SK-N-SH treated with all-trans-retinoic acid at 6 μM for 48 hours (cell line): ENCODE data around the gene TAGLN2.
A peak's percentile ranks its signal among the peaks of the same experiment; 100 is the strongest.

Experiments used
- ATAC-seq: fragments of 200-7000 bp; cut with Tn5 transposase; 3 replicates; pipeline ENCODE4 v1.9.1; 2020; ENCODE audit warnings: mild to moderate bottlenecking, moderate library complexity
- ARNTL ChIP-seq: fragments of 450-650 bp; formaldehyde crosslinking; IDR thresholded peaks from 2 replicates; pipeline ENCODE4 v1.5.0; 2020; ENCODE audit warnings: low read depth, mild to moderate bottlenecking, moderate library complexity, borderline replicate concordance
- BACH2 ChIP-seq: fragments of 250-450 bp; sonication (Bioruptor Pico); IDR thresholded peaks from 2 replicates; pipeline ENCODE4 v1.9.0; 2021; ENCODE audit warnings: mild to moderate bottlenecking, borderline replicate concordance
- CSDC2 ChIP-seq: fragments of 250-450 bp; sonication (Bioruptor Pico); IDR thresholded peaks from 2 replicates; pipeline ENCODE4 v1.5.0; 2020; ENCODE audit warnings: mild to moderate bottlenecking, moderate library complexity
- ESRRG ChIP-seq: fragments of 250-450 bp; sonication (Bioruptor Pico); IDR thresholded peaks from 2 replicates; pipeline ENCODE4 v1.6.1; 2021; ENCODE audit warnings: mild to moderate bottlenecking
- GLIS3 ChIP-seq: fragments of 250-450 bp; sonication (Bioruptor Pico); IDR thresholded peaks from 2 replicates; pipeline ENCODE4 v1.5.0; 2020; ENCODE audit warnings: mild to moderate bottlenecking, moderate library complexity
- ISL1 ChIP-seq: fragments of 250-450 bp; sonication (Bioruptor Pico); IDR thresholded peaks from 2 replicates; pipeline ENCODE4 v2.1.2; 2022; ENCODE audit warnings: mild to moderate bottlenecking, moderate library complexity
- OSR1 ChIP-seq: fragments of 250-450 bp; sonication (Bioruptor Pico); IDR thresholded peaks from 2 replicates; pipeline ENCODE4 v1.8.0; 2022; ENCODE audit warnings: moderate library complexity, mild to moderate bottlenecking, inconsistent platforms
- PATZ1 ChIP-seq: fragments of 250-450 bp; sonication (Bioruptor Pico); IDR thresholded peaks from 2 replicates; pipeline ENCODE4 v1.8.0; 2020; ENCODE audit warnings: mild to moderate bottlenecking, moderate library complexity, borderline replicate concordance
- PPARA ChIP-seq: fragments of 250-450 bp; sonication (Bioruptor Pico); IDR thresholded peaks from 2 replicates; pipeline ENCODE4 v1.5.0; 2020; ENCODE audit warnings: mild to moderate bottlenecking, borderline replicate concordance
- RARB ChIP-seq: fragments of 250-450 bp; sonication (Bioruptor Pico); IDR thresholded peaks from 2 replicates; pipeline ENCODE4 v1.8.0; 2021; ENCODE audit warnings: mild to moderate bottlenecking, moderate library complexity
- SNAI2 ChIP-seq: fragments of 250-450 bp; sonication (Bioruptor Pico); IDR thresholded peaks from 2 replicates; pipeline ENCODE4 v1.5.0; 2020; ENCODE audit warnings: mild to moderate bottlenecking, moderate library complexity
- TCF4 ChIP-seq: fragments of 250-450 bp; sonication (Bioruptor Pico); IDR thresholded peaks from 2 replicates; pipeline ENCODE4 v1.8.0; 2021; ENCODE audit warnings: mild to moderate bottlenecking, moderate library complexity, borderline replicate concordance
- TOX ChIP-seq: fragments of 250-450 bp; sonication (Bioruptor Pico); IDR thresholded peaks from 2 replicates; pipeline ENCODE4 v1.8.0; 2021; ENCODE audit warnings: mild to moderate bottlenecking, moderate library complexity, borderline replicate concordance
- ZC3H10 ChIP-seq: fragments of 250-450 bp; sonication (Bioruptor Pico); IDR thresholded peaks from 2 replicates; pipeline ENCODE4 v1.5.1; 2021; ENCODE audit warnings: mild to moderate bottlenecking, moderate library complexity
- ZFP3 ChIP-seq: fragments of 250-450 bp; sonication (Bioruptor Pico); IDR thresholded peaks from 2 replicates; pipeline ENCODE4 v1.5.0; 2020; ENCODE audit warnings: mild to moderate bottlenecking, moderate library complexity
- ZFP30 ChIP-seq: fragments of 450-650 bp; formaldehyde crosslinking; IDR thresholded peaks from 2 replicates; pipeline ENCODE4 v1.5.0; 2022; ENCODE audit warnings: mild to moderate bottlenecking, moderate library complexity
- ZNF565 ChIP-seq: fragments of 450-650 bp; formaldehyde crosslinking; conservative IDR thresholded peaks from 2 replicates; pipeline ENCODE4 v1.5.0; 2020; ENCODE audit warnings: low read depth, mild to moderate bottlenecking, moderate library complexity
- ZNF70 ChIP-seq: fragments of 450-650 bp; formaldehyde crosslinking; IDR thresholded peaks from 2 replicates; pipeline ENCODE4 v1.5.0; 2020; ENCODE audit warnings: mild to moderate bottlenecking, moderate library complexity
- ZNF8 ChIP-seq: fragments of 450-650 bp; formaldehyde crosslinking; IDR thresholded peaks from 2 replicates; pipeline ENCODE4 v1.5.0; 2020; ENCODE audit warnings: mild to moderate bottlenecking, moderate library complexity
- TF ChIP-seq, protein P1 (sequence below): fragments of 250-450 bp; sonication (Bioruptor Pico); IDR thresholded peaks from 2 replicates; pipeline ENCODE4 v1.8.0; 2021; ENCODE audit warnings: low read depth, mild to moderate bottlenecking, moderate library complexity, borderline replicate concordance
- TF ChIP-seq, protein P2 (sequence below): fragments of 250-450 bp; sonication (Bioruptor Pico); IDR thresholded peaks from 2 replicates; pipeline ENCODE4 v1.5.1; 2021; ENCODE audit warnings: mild to moderate bottlenecking, moderate library complexity
- TF ChIP-seq, protein P3 (sequence below): fragments of 250-450 bp; sonication (Bioruptor Pico); IDR thresholded peaks from 2 replicates; pipeline ENCODE4 v1.5.1; 2020; ENCODE audit warnings: low read depth, mild to moderate bottlenecking, moderate library complexity

Gene TAGLN2

GRCh38 chr1:159924791-159925718 is at the start of gene TAGLN2:
Gene TAGLN2, minus strand, starts transcription at chr1:159925507. Its CDS starts 4,998 bp downstream, at chr1:159920509.
- ATAC-seq = peak; percentile 92
- peak; percentile 36; the same call in 1 of the 2 replicates for TF ChIP-seq RARB (CRISPR knock-in tag)
- no peak for TF ChIP-seq SNAI2 (CRISPR knock-in tag)

DNA sequence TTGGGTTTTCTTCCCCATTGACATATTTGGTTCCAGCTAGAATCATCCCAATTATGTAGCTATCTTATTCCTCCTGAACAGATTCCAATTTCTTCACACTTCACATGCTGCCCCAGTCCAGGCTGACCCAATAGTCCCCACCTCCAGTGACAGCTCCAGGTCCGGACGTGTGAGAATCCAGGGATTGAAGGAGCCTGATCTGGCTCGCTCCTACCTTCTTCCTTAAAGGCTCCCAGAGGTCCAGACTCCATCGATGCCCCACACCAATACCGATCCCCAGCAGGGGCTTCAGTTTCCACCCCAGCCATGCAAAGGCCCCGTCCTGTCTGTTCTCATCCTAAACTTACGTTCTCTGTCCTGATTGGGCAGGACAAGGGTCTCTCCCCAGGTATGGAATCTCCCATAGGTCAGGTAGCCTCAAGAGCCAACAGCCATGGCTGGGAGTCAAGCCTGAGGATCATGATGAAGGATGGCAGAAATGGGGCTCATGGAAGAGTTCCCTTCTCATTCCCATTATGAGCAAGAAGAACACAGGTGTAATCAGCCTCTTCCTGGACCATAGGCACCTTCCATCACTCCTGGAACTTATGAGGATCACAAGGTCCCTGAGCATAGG is 49.2 kb upstream of the TAGLN2 start:
- no peak for ATAC-seq
- TF ChIP-seq TCF4 (CRISPR knock-in tag) (no peak), ZC3H10 (CRISPR knock-in tag) (no peak), TOX (no peak), ESRRG (no peak), OSR1 (no peak), ZNF565 (CRISPR knock-in tag) (no peak), SNAI2 (CRISPR knock-in tag) (no peak), PATZ1 (CRISPR knock-in tag) (no peak), ZNF8 (CRISPR knock-in tag) (no peak), ARNTL (CRISPR knock-in tag) (no peak), CSDC2 (CRISPR knock-in tag) (no peak), RARB (CRISPR knock-in tag) (no peak), GLIS3 (CRISPR knock-in tag) (no peak), PPARA (CRISPR knock-in tag) (no peak), ZNF70 (no peak)
- TF ChIP-seq, protein P1, sequence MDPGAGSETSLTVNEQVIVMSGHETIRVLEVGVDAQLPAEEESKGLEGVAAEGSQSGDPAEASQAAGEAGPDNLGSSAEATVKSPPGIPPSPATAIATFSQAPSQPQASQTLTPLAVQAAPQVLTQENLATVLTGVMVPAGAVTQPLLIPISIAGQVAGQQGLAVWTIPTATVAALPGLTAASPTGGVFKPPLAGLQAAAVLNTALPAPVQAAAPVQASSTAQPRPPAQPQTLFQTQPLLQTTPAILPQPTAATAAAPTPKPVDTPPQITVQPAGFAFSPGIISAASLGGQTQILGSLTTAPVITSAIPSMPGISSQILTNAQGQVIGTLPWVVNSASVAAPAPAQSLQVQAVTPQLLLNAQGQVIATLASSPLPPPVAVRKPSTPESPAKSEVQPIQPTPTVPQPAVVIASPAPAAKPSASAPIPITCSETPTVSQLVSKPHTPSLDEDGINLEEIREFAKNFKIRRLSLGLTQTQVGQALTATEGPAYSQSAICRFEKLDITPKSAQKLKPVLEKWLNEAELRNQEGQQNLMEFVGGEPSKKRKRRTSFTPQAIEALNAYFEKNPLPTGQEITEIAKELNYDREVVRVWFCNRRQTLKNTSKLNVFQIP (CRISPR knock-in tag) = no peak
- TF ChIP-seq, protein P2, sequence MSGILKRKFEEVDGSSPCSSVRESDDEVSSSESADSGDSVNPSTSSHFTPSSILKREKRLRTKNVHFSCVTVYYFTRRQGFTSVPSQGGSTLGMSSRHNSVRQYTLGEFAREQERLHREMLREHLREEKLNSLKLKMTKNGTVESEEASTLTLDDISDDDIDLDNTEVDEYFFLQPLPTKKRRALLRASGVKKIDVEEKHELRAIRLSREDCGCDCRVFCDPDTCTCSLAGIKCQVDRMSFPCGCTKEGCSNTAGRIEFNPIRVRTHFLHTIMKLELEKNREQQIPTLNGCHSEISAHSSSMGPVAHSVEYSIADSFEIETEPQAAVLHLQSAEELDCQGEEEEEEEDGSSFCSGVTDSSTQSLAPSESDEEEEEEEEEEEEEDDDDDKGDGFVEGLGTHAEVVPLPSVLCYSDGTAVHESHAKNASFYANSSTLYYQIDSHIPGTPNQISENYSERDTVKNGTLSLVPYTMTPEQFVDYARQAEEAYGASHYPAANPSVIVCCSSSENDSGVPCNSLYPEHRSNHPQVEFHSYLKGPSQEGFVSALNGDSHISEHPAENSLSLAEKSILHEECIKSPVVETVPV = no peak

DNA sequence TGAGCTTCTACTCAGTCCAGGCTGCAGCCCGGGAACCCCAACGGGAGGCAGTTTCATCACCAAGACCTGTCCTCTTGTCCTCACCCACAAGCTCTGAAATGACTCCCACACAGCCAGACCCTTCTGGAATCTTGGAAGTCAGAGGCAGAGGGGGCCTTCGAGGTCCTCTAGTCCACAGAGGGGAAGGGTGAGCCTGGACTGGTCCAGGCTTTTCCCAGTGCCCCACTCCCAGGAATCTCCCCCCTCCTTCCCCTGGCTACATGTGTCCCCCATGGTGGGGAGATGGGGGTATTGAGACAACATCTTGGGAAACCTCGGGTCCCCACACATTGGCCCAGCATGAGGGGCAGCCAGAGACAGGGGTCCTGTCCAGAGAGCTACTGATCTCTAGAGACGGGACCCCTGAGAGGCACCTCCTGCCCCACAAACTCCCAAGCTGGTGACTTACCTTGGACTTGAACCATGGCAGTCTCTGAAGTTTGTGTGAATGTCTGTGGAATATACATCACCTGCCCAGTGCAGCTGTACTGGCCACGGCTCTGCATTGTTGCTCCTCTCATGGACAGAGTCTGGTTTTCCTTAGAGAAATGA is 48.1 kb upstream of the TAGLN2 start:
- ATAC-seq = no peak
- TF ChIP-seq ZNF565 (CRISPR knock-in tag) (no peak), PPARA (CRISPR knock-in tag) (no peak), BACH2 (CRISPR knock-in tag) (no peak)
- TF ChIP-seq, protein P2 = no peak

DNA sequence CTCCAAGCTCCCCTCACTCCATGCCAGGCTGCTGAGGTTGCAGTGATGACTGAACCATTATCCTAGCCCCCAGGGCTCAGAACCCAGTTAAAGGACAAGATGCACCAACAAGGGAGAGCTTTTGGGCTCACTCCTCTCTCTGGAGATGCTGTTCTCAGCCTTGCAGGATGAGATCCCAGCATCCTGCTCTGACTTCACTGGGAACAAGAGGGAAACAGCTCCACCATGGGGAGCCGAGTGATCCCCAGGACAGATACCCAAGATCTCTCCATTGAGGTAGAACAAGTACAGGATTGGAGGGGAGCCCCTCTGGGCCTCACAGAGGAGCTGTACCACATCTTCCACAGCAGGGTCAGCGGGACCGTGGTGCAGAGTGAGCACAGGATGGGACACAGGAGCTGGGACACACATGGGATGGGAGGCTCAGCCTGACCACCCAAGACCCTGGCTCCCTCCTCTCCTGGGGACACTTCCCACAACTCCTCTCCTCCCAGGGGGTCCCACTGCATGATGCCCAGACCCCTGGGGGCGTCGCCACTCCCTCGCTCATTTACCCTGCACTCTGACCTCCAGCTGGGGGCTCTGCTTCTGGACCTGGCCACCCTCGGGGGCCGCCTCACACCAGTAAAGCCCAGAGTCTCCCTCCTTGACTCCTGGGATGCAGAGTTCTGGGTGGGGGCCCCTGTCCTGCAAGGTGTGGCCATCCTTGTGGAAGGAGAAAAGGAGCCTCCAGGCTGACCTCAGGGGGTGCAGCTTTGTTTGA is 47.3 kb upstream of the TAGLN2 start:
- no peak for ATAC-seq
- TF ChIP-seq OSR1 = no peak
- no peak for TF ChIP-seq ISL1 (CRISPR knock-in tag)
- no peak for TF ChIP-seq ZFP30 (CRISPR knock-in tag)
- TF ChIP-seq, protein P2 = no peak
- TF ChIP-seq ZNF8 (CRISPR knock-in tag) = no peak
- no peak for TF ChIP-seq ZFP3 (CRISPR knock-in tag)
- no peak for TF ChIP-seq CSDC2 (CRISPR knock-in tag)
- no peak for TF ChIP-seq TOX
- TF ChIP-seq RARB (CRISPR knock-in tag) = no peak
- TF ChIP-seq ZNF565 (CRISPR knock-in tag) = no peak
- TF ChIP-seq BACH2 (CRISPR knock-in tag) = no peak
- TF ChIP-seq, protein P3, sequence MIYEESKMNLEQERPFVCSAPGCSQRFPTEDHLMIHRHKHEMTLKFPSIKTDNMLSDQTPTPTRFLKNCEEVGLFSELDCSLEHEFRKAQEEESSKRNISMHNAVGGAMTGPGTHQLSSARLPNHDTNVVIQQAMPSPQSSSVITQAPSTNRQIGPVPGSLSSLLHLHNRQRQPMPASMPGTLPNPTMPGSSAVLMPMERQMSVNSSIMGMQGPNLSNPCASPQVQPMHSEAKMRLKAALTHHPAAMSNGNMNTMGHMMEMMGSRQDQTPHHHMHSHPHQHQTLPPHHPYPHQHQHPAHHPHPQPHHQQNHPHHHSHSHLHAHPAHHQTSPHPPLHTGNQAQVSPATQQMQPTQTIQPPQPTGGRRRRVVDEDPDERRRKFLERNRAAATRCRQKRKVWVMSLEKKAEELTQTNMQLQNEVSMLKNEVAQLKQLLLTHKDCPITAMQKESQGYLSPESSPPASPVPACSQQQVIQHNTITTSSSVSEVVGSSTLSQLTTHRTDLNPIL = no peak
- TF ChIP-seq ESRRG = no peak
